SK-N-SH treated with all-trans-retinoic acid at 6 μM for 48 hours (cell line): ENCODE results near the gene DPYD.

Experiments used
- ARNTL ChIP-seq: fragments of 450-650 bp; formaldehyde crosslinking; IDR thresholded peaks from 2 replicates; pipeline ENCODE4 v1.5.0; 2020; ENCODE audit warnings: low read depth, mild to moderate bottlenecking, moderate library complexity, borderline replicate concordance
- BACH2 ChIP-seq: fragments of 250-450 bp; sonication (Bioruptor Pico); IDR thresholded peaks from 2 replicates; pipeline ENCODE4 v1.9.0; 2021; ENCODE audit warnings: mild to moderate bottlenecking, borderline replicate concordance
- GLIS3 ChIP-seq: fragments of 250-450 bp; sonication (Bioruptor Pico); IDR thresholded peaks from 2 replicates; pipeline ENCODE4 v1.5.0; 2020; ENCODE audit warnings: mild to moderate bottlenecking, moderate library complexity
- PATZ1 ChIP-seq: fragments of 250-450 bp; sonication (Bioruptor Pico); IDR thresholded peaks from 2 replicates; pipeline ENCODE4 v1.8.0; 2020; ENCODE audit warnings: mild to moderate bottlenecking, moderate library complexity, borderline replicate concordance
- POU6F1 ChIP-seq: fragments of 250-450 bp; sonication (Bioruptor Pico); IDR thresholded peaks from 2 replicates; pipeline ENCODE4 v1.8.0; 2021; ENCODE audit warnings: low read depth, mild to moderate bottlenecking, moderate library complexity, borderline replicate concordance
- RARB ChIP-seq: fragments of 250-450 bp; sonication (Bioruptor Pico); IDR thresholded peaks from 2 replicates; pipeline ENCODE4 v1.8.0; 2021; ENCODE audit warnings: mild to moderate bottlenecking, moderate library complexity
- SNAI2 ChIP-seq: fragments of 250-450 bp; sonication (Bioruptor Pico); IDR thresholded peaks from 2 replicates; pipeline ENCODE4 v1.5.0; 2020; ENCODE audit warnings: mild to moderate bottlenecking, moderate library complexity
- ZFP3 ChIP-seq: fragments of 250-450 bp; sonication (Bioruptor Pico); IDR thresholded peaks from 2 replicates; pipeline ENCODE4 v1.5.0; 2020; ENCODE audit warnings: mild to moderate bottlenecking, moderate library complexity
- ZFP30 ChIP-seq: fragments of 450-650 bp; formaldehyde crosslinking; IDR thresholded peaks from 2 replicates; pipeline ENCODE4 v1.5.0; 2022; ENCODE audit warnings: mild to moderate bottlenecking, moderate library complexity

GRCh38 chr1:97567000-97567749, 353.7 kb downstream of the DPYD start:
- TF ChIP-seq BACH2 (CRISPR knock-in tag) (no peak), ZFP30 (no peak), RARB (no peak), ARNTL (CRISPR knock-in tag) (no peak), PATZ1 (no peak), GLIS3 (CRISPR knock-in tag) (no peak), POU6F1 (no peak), ZFP3 (CRISPR knock-in tag) (no peak), SNAI2 (CRISPR knock-in tag) (no peak)
